Activated B cell treated with CpG ODN at 0.5 μM for 24 hours (primary cell): ENCODE results near the gene ATP2B2. TPM values are rescaled to one million over a fixed set of nuclear protein-coding genes. Genes with fewer than 3 reads are reported as not detected.

Experiments used
- ATAC-seq: fragments of 200-7000 bp; cut with Tn5 transposase; one replicate; pipeline ENCODE4 v1.10.0; 2021; ENCODE audit warnings: low read depth, mild to moderate bottlenecking, moderate library complexity
- CTCF ChIA-PET: fragments of 350-600 bp; sonication (Branson Sonifier 250); formaldehyde crosslinking; loops from one replicate; lab custom pipeline; 2021; ENCODE audit warnings: antibody characterized with exemption; lab: Charles Lee
- POLR2A ChIA-PET: fragments of 350-600 bp; sonication (Branson Sonifier 250); formaldehyde crosslinking; loops from one replicate; lab custom pipeline; 2021; ENCODE audit warnings: antibody characterized with exemption; lab: Charles Lee
- DNase-seq: peaks from one replicate; pipeline ENCODE4 v3.0.0; 2022
- H3K27ac Mint-ChIP-seq: one replicate; pipeline ENCODE4 v1.8.0; 2020; ENCODE audit warnings: mixed read lengths
- H3K27me3 Mint-ChIP-seq: one replicate; pipeline ENCODE4 v1.8.0; 2021; ENCODE audit warnings: mixed read lengths
- H3K36me3 Mint-ChIP-seq: one replicate; pipeline ENCODE4 v1.8.0; 2021; ENCODE audit warnings: low read depth, mixed read lengths
- H3K4me1 Mint-ChIP-seq: one replicate; pipeline ENCODE4 v1.8.0; 2021; ENCODE audit warnings: mixed read lengths
- H3K4me3 Mint-ChIP-seq: one replicate; pipeline ENCODE4 v1.8.0; 2020; ENCODE audit warnings: mild to moderate bottlenecking, mixed read lengths
- H3K9me3 Mint-ChIP-seq: one replicate; pipeline ENCODE4 v1.8.0; 2020; ENCODE audit warnings: mixed read lengths
- intact Hi-C: fragments of 100-400 bp; cut with micrococcal nuclease; formaldehyde crosslinking; loops from one replicate; pipeline ENCODE4 v1.15.1; 2024
- total RNA-seq: library from RNA; stranded (reverse); gene quantifications from 2 replicates; pipeline ENCODE4 v1.2.3, GENCODE V29; 2022
- TF ChIP-seq, protein P1 (sequence below): fragments of 200-600 bp; IDR thresholded peaks from one replicate; pipeline ENCODE4 v1.8.0; 2022; ENCODE audit warnings: antibody characterized with exemption, mild to moderate bottlenecking

The ATP2B2 gene
- total RNA-seq, 1 donor from 2014 or later = not detected

DNA sequence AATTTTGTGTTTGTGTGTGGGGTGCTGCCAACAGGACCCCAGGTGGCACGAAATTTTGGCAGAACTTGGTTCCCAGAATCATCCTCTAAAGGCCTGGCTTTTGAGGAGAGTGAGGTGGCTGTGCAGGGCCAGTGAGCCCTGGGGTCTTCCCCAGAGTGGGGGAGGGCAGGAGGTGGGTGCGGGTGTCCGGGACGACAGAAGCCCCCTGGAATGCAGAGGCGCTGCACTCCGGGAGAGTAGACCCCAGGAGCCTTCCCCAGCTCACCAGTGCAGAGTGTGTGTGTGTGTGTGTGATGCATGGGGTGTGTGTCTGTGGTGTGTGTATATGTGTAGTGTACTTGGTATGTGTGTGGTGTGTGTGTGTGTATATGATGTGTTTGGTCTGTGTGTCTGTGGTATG lies 140.1 kb downstream of the ATP2B2 start:
- intact Hi-C loops = no loop called here
- Mint-ChIP-seq H3K4me3 (no peak overlapping the region), H3K9me3 (no peaks in the 10 kb centered on the region), H3K4me1 (peaks cover 7% of the 10 kb centered on the region), H3K27me3 (no peaks in the 10 kb centered on the region), H3K27ac (no peak overlapping the region), H3K36me3 (no peaks in the 10 kb centered on the region)
- POLR2A ChIA-PET = no interaction called here
- DNase-seq (no peak), ATAC-seq (no peak)
- TF ChIP-seq, protein P1, sequence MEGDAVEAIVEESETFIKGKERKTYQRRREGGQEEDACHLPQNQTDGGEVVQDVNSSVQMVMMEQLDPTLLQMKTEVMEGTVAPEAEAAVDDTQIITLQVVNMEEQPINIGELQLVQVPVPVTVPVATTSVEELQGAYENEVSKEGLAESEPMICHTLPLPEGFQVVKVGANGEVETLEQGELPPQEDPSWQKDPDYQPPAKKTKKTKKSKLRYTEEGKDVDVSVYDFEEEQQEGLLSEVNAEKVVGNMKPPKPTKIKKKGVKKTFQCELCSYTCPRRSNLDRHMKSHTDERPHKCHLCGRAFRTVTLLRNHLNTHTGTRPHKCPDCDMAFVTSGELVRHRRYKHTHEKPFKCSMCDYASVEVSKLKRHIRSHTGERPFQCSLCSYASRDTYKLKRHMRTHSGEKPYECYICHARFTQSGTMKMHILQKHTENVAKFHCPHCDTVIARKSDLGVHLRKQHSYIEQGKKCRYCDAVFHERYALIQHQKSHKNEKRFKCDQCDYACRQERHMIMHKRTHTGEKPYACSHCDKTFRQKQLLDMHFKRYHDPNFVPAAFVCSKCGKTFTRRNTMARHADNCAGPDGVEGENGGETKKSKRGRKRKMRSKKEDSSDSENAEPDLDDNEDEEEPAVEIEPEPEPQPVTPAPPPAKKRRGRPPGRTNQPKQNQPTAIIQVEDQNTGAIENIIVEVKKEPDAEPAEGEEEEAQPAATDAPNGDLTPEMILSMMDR = no peak
- CTCF ChIA-PET = no interaction called here

DNA sequence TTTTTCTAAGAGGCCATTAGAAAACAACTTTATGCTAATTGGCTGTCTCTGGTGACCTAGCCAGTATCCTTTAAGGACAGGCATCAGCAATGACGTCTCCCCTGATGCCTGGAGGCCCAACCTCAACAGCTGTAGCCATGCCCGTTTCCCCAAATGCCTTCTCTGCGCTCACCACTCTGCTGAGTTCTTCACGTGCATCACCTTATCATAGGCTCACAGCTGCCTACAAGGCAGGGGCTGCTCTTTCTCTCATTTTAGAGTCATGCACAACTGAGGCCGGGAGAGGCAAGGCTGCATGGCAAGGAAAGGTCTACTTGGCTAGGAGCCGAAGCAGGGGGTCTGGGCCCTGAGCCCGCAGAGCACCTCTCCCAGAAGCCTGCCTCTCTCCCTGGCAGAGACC lies 140.6 kb downstream of the ATP2B2 start:
- TF ChIP-seq, protein P1 = no peak
- ATAC-seq (no peak), DNase-seq (no peak)
- peaks cover 6% of the 10 kb centered on the region for H3K4me1 Mint-ChIP-seq
- ChIA-PET CTCF (no interaction called here), POLR2A (no interaction called here)
- no peak overlapping the region for H3K4me3 Mint-ChIP-seq
- no peak overlapping the region for H3K27ac Mint-ChIP-seq
- H3K36me3 Mint-ChIP-seq = no peaks in the 10 kb centered on the region
- no peaks in the 10 kb centered on the region for H3K9me3 Mint-ChIP-seq
- intact Hi-C loops = no loop called here
- H3K27me3 Mint-ChIP-seq = no peaks in the 10 kb centered on the region

DNA sequence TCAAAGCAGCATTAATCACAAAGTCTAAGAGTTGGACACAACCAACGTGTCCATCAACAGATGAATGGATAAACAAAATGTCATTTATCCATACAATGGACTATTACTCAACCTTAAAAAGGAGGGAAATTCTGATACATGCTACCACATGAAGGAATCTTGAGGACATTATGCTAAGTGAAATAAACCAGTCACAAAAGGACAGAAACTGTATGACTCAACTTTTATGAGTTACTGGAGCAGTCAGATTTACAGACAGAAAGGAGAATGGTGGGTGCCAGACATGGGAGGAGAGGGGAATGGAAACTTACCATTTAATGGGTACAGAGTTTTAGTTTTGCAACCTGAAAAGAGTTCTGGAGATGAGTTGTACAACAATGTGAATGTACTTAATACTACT lies 141.5 kb downstream of the ATP2B2 start:
- intact Hi-C loops = no loop called here
- TF ChIP-seq, protein P1 = no peak
- no peak overlapping the region for H3K27ac Mint-ChIP-seq
- H3K9me3 Mint-ChIP-seq = no peaks in the 10 kb centered on the region
- H3K27me3 Mint-ChIP-seq = no peaks in the 10 kb centered on the region
- no peak for ATAC-seq
- POLR2A ChIA-PET = no interaction called here
- DNase-seq = no peak
- CTCF ChIA-PET = no interaction called here
- peaks cover 6% of the 10 kb centered on the region for H3K4me1 Mint-ChIP-seq
- no peak overlapping the region for H3K4me3 Mint-ChIP-seq
- no peaks in the 10 kb centered on the region for H3K36me3 Mint-ChIP-seq

DNA sequence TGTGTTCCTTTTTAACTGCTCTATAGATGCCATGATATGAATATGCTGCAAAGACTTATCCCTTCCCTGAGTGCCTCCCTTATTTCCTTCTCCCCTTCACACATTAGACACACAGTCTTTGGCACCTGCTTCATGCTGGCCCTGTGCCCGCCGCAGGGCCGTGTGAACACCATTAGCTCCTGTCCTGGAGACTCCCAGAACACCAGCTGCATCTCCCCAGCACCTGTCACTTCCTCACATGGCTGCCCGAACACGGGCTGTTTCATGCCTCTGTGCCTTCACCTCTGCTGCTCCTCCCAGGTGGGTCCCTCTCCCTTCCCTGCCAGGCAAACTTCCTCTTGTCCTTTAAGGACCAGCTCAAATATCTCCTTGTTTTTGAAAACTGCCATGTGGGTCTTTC lies 144.0 kb downstream of the ATP2B2 start:
- Mint-ChIP-seq H3K4me3 (no peak overlapping the region), H3K9me3 (no peaks in the 10 kb centered on the region), H3K27ac (no peak overlapping the region), H3K27me3 (no peaks in the 10 kb centered on the region), H3K4me1 (peaks cover 26% of the 10 kb centered on the region), H3K36me3 (no peaks in the 10 kb centered on the region)
- TF ChIP-seq, protein P1 = no peak
- DNase-seq (no peak), ATAC-seq (no peak)
- POLR2A ChIA-PET = no interaction called here
- intact Hi-C loops = no loop called here
- CTCF ChIA-PET = interaction anchor here (1.8 kb wide), 1 partner anchor 377 kb away, joined by 6 read pairs; no protein-coding TSS in a partner anchor

DNA sequence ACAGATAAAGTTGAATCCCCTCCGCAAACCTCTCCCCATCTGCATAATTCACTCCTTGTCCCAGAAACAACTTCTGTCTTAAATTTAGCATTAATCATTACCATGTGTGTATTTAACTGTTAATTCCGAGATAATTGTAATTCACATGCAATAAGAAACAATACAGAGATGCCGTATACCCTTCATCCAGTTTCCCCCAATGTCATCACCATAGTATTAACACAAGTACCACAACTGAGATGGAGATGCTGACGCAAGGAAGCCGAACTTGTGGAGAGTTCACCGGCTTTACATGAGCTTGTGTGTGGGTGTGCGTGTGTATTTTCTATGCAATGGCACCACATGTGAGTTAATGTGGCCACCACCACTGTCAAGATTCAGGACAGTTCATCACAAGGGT lies 144.9 kb downstream of the ATP2B2 start:
- POLR2A ChIA-PET = no interaction called here
- DNase-seq (no peak), ATAC-seq (no peak)
- Mint-ChIP-seq H3K27ac (no peak overlapping the region), H3K4me3 (no peak overlapping the region), H3K9me3 (no peaks in the 10 kb centered on the region), H3K36me3 (no peaks in the 10 kb centered on the region), H3K4me1 (peaks cover 31% of the 10 kb centered on the region), H3K27me3 (no peaks in the 10 kb centered on the region)
- TF ChIP-seq, protein P1 = no peak
- intact Hi-C loops = no loop called here
- CTCF ChIA-PET = interaction anchor here (1.4 kb wide), 1 partner anchor 378 kb away, joined by 4 read pairs; no protein-coding TSS in a partner anchor
